C4-2B (cell line): ENCODE data around the gene SCAP.

ENCODE experiments used
- H3K27ac ChIP-seq: fragments of 450-650 bp; 2 replicates; pipeline ENCODE4 v1.5.1; 2017
- CTCF ChIP-seq: fragments of 450-650 bp; conservative IDR thresholded peaks from 2 replicates; pipeline ENCODE4 v1.5.1; 2017; ENCODE audit warnings: mild to moderate bottlenecking
- ZFX ChIP-seq: fragments of 450-650 bp; IDR thresholded peaks from 2 replicates; pipeline ENCODE4 v1.6.1; 2017

SCAP gene

GRCh38 chr3:47418167-47419082 is 57.3 kb downstream of the SCAP start:
- H3K27ac ChIP-seq = no peak overlapping the region
- TF ChIP-seq ZFX (no peak), CTCF (no peak; the same call in 1 of the 2 replicates)

GRCh38 chr3:47416041-47416440 is 59.7 kb downstream of the SCAP start:
- no peak overlapping the region for H3K27ac ChIP-seq
- TF ChIP-seq CTCF (no peak), ZFX (no peak)

- H3K27ac ChIP-seq = no peak overlapping the region
- TF ChIP-seq CTCF = no peak
- no peak for TF ChIP-seq ZFX
These were observed 60.8 kb downstream of the SCAP start for GRCh38 chr3:47414666-47415587.

- TF ChIP-seq ZFX (no peak), CTCF (no peak)
- no peak overlapping the region for H3K27ac ChIP-seq
These were observed 61.6 kb downstream of the SCAP start for GRCh38 chr3:47414161-47414564.

- no peak for TF ChIP-seq CTCF
- no peak for TF ChIP-seq ZFX
- H3K27ac ChIP-seq = no peak overlapping the region
These were observed 62.0 kb downstream of the SCAP start for GRCh38 chr3:47413751-47414150.

- TF ChIP-seq CTCF (no peak; the same call in 1 of the 2 replicates), ZFX (no peak)
- H3K27ac ChIP-seq = no peak overlapping the region
These were observed 62.8 kb downstream of the SCAP start for GRCh38 chr3:47412842-47413520.
